Mesenchymal stem cell (in vitro differentiated cells and primary cell): ENCODE data around the gene SSTR3.

ENCODE experiments used
- DNase-seq: peaks from one replicate; pipeline ENCODE4 v3.0.0-alpha.2; 2013
- H2AFZ ChIP-seq: one replicate; pipeline ENCODE4 v1.6.1; 2013; ENCODE audit warnings: low read depth, mild to moderate bottlenecking, control low read depth, inconsistent platforms, low read length, moderate library complexity
- H2AK5ac ChIP-seq: 2 replicates; pipeline ENCODE4 v1.6.1; 2013; ENCODE audit warnings: low read length, moderate library complexity, mild to moderate bottlenecking, inconsistent platforms; ENCODE audit not compliant: severe bottlenecking
- H2BK120ac ChIP-seq: one replicate; pipeline ENCODE4 v1.6.1; 2013; ENCODE audit warnings: low read depth, mild to moderate bottlenecking, inconsistent platforms, low read length, moderate library complexity
- H2BK12ac ChIP-seq, 2 experiments: one replicate each; pipeline ENCODE4 v1.6.1; 2013; ENCODE audit warnings: inconsistent platforms in 2 of 2, low read length in 2 of 2, mild to moderate bottlenecking in 2 of 2, moderate library complexity in 2 of 2, control low read depth in 1 of 2
- H2BK15ac ChIP-seq: one replicate; pipeline ENCODE4 v1.6.1; 2013; ENCODE audit warnings: mild to moderate bottlenecking, low read depth, inconsistent platforms; ENCODE audit not compliant: poor library complexity, severe bottlenecking
- H2BK5ac ChIP-seq: 2 replicates; pipeline ENCODE4 v1.6.1; 2013; ENCODE audit warnings: low read depth, mild to moderate bottlenecking, low read length, control low read depth, inconsistent platforms; ENCODE audit not compliant: poor library complexity, severe bottlenecking
- H3K14ac ChIP-seq, 2 experiments: one replicate each; pipeline ENCODE4 v1.6.1; 2013; ENCODE audit warnings: inconsistent platforms in 2 of 2, low read length in 2 of 2, control low read depth in 1 of 2, mild to moderate bottlenecking in 1 of 2, moderate library complexity in 1 of 2
- H3K18ac ChIP-seq, 2 experiments: one replicate each; pipeline ENCODE4 v1.6.1; 2013; ENCODE audit warnings: inconsistent platforms in 2 of 2, low read length in 2 of 2, control low read depth in 1 of 2, low read depth in 1 of 2, mild to moderate bottlenecking in 1 of 2
- H3K23ac ChIP-seq, 2 experiments: one replicate each; pipeline ENCODE4 v1.6.1; 2013; ENCODE audit warnings: inconsistent platforms in 2 of 2, low read length in 2 of 2, mild to moderate bottlenecking in 2 of 2, moderate library complexity in 2 of 2, control low read depth in 1 of 2
- H3K27ac ChIP-seq: 2 replicates; pipeline ENCODE4 v1.5.1; 2013; ENCODE audit warnings: mild to moderate bottlenecking, moderate library complexity, low read length, control low read depth, inconsistent platforms; ENCODE audit not compliant: poor library complexity, severe bottlenecking
- H3K27me3 ChIP-seq, 2 experiments: 2 replicates each; pipeline versions ENCODE4 v1.6.1 to v1.7.0; 2013; ENCODE audit warnings: low read length in 2 of 2, mild to moderate bottlenecking in 2 of 2, moderate library complexity in 2 of 2, control low read depth in 1 of 2, inconsistent platforms in 1 of 2; ENCODE audit not compliant: control insufficient read depth in 1 of 2, insufficient read depth in 1 of 2
- H3K36me3 ChIP-seq, 2 experiments: 2 replicates each; pipeline versions ENCODE4 v1.6.1 to v1.7.0; 2013; ENCODE audit warnings: low read length in 2 of 2, control low read depth in 1 of 2, inconsistent platforms in 1 of 2, low read depth in 1 of 2, mild to moderate bottlenecking in 1 of 2; ENCODE audit not compliant: insufficient read depth in 2 of 2, control insufficient read depth in 1 of 2
- H3K4ac ChIP-seq, 2 experiments: one replicate each; pipeline ENCODE4 v1.6.1; 2013; ENCODE audit warnings: inconsistent platforms in 2 of 2, low read length in 2 of 2, mild to moderate bottlenecking in 2 of 2, moderate library complexity in 2 of 2, control low read depth in 1 of 2, low read depth in 1 of 2
- H3K4me1 ChIP-seq: 2 replicates; pipeline ENCODE4 v1.6.1; 2013; ENCODE audit warnings: low read depth, low read length, control low read depth; ENCODE audit not compliant: control insufficient read depth, insufficient read depth
- H3K4me2 ChIP-seq: 2 replicates; pipeline ENCODE4 v1.6.1; 2013; ENCODE audit warnings: low read length, mild to moderate bottlenecking, inconsistent platforms; ENCODE audit not compliant: poor library complexity, severe bottlenecking
- H3K4me3 ChIP-seq, 2 experiments: 2 replicates each; pipeline versions ENCODE4 v1.5.1 to v1.7.0; 2013; ENCODE audit warnings: low read length in 2 of 2, mild to moderate bottlenecking in 2 of 2, control low read depth in 1 of 2, low read depth in 1 of 2; ENCODE audit not compliant: insufficient read depth in 1 of 2
- H3K79me1 ChIP-seq: replicated peaks from 2 replicates; pipeline ENCODE4 v1.6.1; 2013; ENCODE audit warnings: mild to moderate bottlenecking, control low read depth, low read length, inconsistent platforms; ENCODE audit not compliant: poor library complexity, severe bottlenecking
- H3K9ac ChIP-seq: 2 replicates; pipeline ENCODE4 v1.7.0; 2013; ENCODE audit warnings: mild to moderate bottlenecking, low read length, moderate library complexity
- H3K9me3 ChIP-seq: 2 replicates; pipeline ENCODE4 v1.7.0; 2013; ENCODE audit warnings: mild to moderate bottlenecking, low read length; ENCODE audit not compliant: control insufficient read depth
- H4K8ac ChIP-seq: one replicate; pipeline ENCODE4 v1.6.1; 2013; ENCODE audit warnings: inconsistent platforms, mild to moderate bottlenecking, low read length, moderate library complexity
- H4K91ac ChIP-seq: one replicate; pipeline ENCODE4 v1.6.1; 2013; ENCODE audit warnings: mild to moderate bottlenecking, low read length, inconsistent platforms
- WGBS: methylation state at CpG from one replicate; pipeline ENCODE4 v1.1.7; 2013; ENCODE audit warnings: mixed read lengths; 5-methylcytosine and 5-hydroxymethylcytosine counted together

Gene SSTR3

GRCh38 chr22:37226514-37226913 is 14.2 kb upstream of the SSTR3 start:
- Histone ChIP-seq H2BK5ac (no peak overlapping the region), H3K9me3 (no peaks in the 10 kb centered on the region), H2AFZ (no peak overlapping the region), H2BK15ac (no peak overlapping the region), H3K79me1 (peaks cover 2% of the 10 kb centered on the region), H3K4ac (no peak overlapping the region), H3K23ac (no peak overlapping the region), H3K14ac (no peak overlapping the region), H2BK120ac (no peak overlapping the region), H3K18ac (no peak overlapping the region), H4K91ac (no peak overlapping the region), H2BK12ac (no peak overlapping the region), H3K27me3 (peaks cover 0 to under 1% of the 10 kb centered on the region in 2 experiments), H3K4me2 (no peak overlapping the region), H3K27ac (no peak overlapping the region), H3K4me1 (peaks cover 36% of the 10 kb centered on the region), H3K9ac (no peak overlapping the region), H3K4me3 (no peak overlapping the region), H2AK5ac (no peak overlapping the region), H4K8ac (no peak overlapping the region), H3K36me3 (peaks cover 15 to 36% of the 10 kb centered on the region in 2 experiments)
- no peak for DNase-seq
- 94% methylated on average over 7 of the region's 14 CpGs for WGBS

GRCh38 chr22:37226087-37226486 is 13.8 kb upstream of the SSTR3 start:
- no peak overlapping the region for H2BK15ac ChIP-seq
- no peak overlapping the region for H2AFZ ChIP-seq
- H3K9me3 ChIP-seq: no peaks in the 10 kb centered on the region
- no peak overlapping the region for H4K8ac ChIP-seq
- no peak overlapping the region for H3K9ac ChIP-seq
- no peak overlapping the region for H4K91ac ChIP-seq
- H3K27ac ChIP-seq: no peak overlapping the region
- DNase-seq: no peak
- 100% methylated on average over 4 of the region's 4 CpGs for WGBS
- no peak overlapping the region for H3K18ac ChIP-seq
- peaks cover 0 to 4% of the 10 kb centered on the region in 2 experiments for H3K27me3 ChIP-seq
- no peak overlapping the region for H3K23ac ChIP-seq
- H2BK5ac ChIP-seq: no peak overlapping the region
- H2BK12ac ChIP-seq: no peak overlapping the region
- H3K4ac ChIP-seq: no peak overlapping the region
- H3K4me2 ChIP-seq: no peak overlapping the region
- H3K36me3 ChIP-seq: peaks cover 15 to 32% of the 10 kb centered on the region in 2 experiments
- H3K14ac ChIP-seq: no peak overlapping the region
- no peak overlapping the region for H3K4me3 ChIP-seq
- H3K4me1 ChIP-seq: peaks cover 34% of the 10 kb centered on the region
- no peak overlapping the region for H2BK120ac ChIP-seq
- H2AK5ac ChIP-seq: no peak overlapping the region
- peaks cover 2% of the 10 kb centered on the region for H3K79me1 ChIP-seq

GRCh38 chr22:37225481-37225880 is 13.2 kb upstream of the SSTR3 start:
- Histone ChIP-seq H3K27me3 (peaks cover 0 to 4% of the 10 kb centered on the region in 2 experiments), H3K4me2 (no peak overlapping the region), H3K4ac (no peak overlapping the region), H3K9ac (no peak overlapping the region), H3K9me3 (no peaks in the 10 kb centered on the region), H2AFZ (no peak overlapping the region), H2BK12ac (no peak overlapping the region), H2BK15ac (no peak overlapping the region), H3K18ac (no peak overlapping the region), H3K27ac (no peak overlapping the region), H2BK120ac (no peak overlapping the region), H3K4me1 (peaks cover 35% of the 10 kb centered on the region), H3K36me3 (peaks cover 15 to 29% of the 10 kb centered on the region in 2 experiments), H3K23ac (no peak overlapping the region), H3K14ac (no peak overlapping the region), H2BK5ac (no peak overlapping the region), H4K91ac (no peak overlapping the region), H3K79me1 (peaks cover 2% of the 10 kb centered on the region), H4K8ac (no peak overlapping the region), H2AK5ac (no peak overlapping the region), H3K4me3 (no peak overlapping the region)
- 86% methylated on average over 8 of the region's 8 CpGs for WGBS
- DNase-seq: no peak

GRCh38 chr22:37224757-37225420 is 12.6 kb upstream of the SSTR3 start:
- Histone ChIP-seq H3K27me3 (peaks cover 0 to 7% of the 10 kb centered on the region in 2 experiments), H3K4me2 (no peak overlapping the region), H2BK15ac (no peak overlapping the region), H3K4me1 (peaks cover 29% of the 10 kb centered on the region), H3K23ac (no peak overlapping the region), H3K4me3 (no peak overlapping the region), H3K79me1 (peaks cover 2% of the 10 kb centered on the region), H2BK5ac (no peak overlapping the region), H2AK5ac (no peak overlapping the region), H3K18ac (no peak overlapping the region), H2BK120ac (no peak overlapping the region), H3K4ac (no peak overlapping the region), H2BK12ac (no peak overlapping the region), H3K9ac (no peak overlapping the region), H3K14ac (no peak overlapping the region), H2AFZ (no peak overlapping the region), H3K36me3 (peaks cover 15 to 29% of the 10 kb centered on the region in 2 experiments), H3K27ac (no peak overlapping the region), H4K91ac (no peak overlapping the region), H3K9me3 (no peaks in the 10 kb centered on the region), H4K8ac (no peak overlapping the region)
- DNase-seq: no peak
- 96% methylated on average over 6 of the region's 8 CpGs for WGBS
